GM21619 (cell line): ENCODE measurements around the gene SFMBT2.
"Not testable (repeated sequence)": the region's sequence is repeated elsewhere in the genome, so short reads cannot be mapped to it uniquely, and the experiment has no call there.

Experiments
- ATAC-seq: cut with Tn5 transposase; IDR thresholded peaks from one replicate; pipeline ENCODE4 v1.9.1; 2021; ENCODE audit not compliant: unreplicated experiment

Gene SFMBT2

DNA sequence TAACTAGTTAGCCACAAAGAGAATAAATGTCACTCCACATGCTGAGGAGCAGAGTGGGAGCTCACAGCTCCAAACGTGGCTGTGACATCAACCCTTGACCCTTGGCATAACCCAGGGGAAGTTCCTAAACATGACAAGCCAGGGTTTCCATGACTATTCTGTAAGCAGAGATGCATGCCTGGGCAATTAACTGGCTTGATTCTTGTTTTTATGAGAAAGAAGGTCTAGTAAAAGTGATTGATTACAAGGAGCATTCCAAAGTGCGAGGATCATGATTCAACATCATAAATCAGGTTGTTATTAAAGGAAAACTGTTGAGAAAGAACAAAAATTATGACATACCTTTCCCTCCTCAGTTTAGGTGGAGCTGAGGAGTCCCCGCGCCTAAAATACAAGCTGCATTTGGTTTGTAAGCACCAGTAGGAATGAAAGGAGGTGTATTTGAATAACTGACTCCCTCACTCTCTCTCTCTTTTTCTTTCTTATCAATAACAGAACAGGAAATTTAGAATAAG lies 108.4 kb downstream of the SFMBT2 start:
- no peak for ATAC-seq

DNA sequence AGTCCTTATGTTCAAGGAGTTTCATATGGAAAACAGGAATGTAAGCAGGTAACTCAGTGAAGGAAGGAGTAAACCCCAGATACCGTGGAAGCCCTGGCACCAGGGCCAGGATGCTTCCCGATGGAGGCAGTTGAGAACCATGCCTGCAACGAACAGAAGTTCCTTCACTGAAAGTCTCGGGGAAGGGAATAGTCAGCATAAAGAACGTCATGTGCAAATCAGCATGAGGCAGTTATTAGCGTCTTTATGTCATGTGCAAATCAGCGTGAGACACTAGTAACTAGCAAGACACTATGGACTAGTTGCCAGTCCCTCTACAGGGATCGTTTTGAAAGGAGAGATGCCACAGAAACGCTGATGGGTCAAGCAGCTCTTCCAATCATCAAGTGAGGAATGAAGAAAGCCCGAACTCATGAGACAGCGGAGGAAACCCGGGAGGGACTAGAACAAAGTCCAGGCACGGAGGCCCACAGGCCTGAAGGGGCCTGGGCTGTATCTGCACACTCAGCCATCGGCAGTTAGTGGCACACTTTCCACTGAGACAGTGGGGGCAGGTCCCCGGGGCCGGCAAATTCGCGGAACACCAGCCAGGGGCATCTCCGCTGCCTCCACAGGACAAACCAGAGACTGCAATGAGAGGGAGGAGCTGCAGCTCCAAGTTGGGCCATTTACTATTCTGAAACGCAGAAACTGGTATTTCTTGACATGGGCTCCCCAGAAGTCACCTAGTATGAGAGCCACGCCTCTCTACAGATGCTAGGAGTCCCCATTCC lies 109.6 kb downstream of the SFMBT2 start:
- no peak for ATAC-seq

DNA sequence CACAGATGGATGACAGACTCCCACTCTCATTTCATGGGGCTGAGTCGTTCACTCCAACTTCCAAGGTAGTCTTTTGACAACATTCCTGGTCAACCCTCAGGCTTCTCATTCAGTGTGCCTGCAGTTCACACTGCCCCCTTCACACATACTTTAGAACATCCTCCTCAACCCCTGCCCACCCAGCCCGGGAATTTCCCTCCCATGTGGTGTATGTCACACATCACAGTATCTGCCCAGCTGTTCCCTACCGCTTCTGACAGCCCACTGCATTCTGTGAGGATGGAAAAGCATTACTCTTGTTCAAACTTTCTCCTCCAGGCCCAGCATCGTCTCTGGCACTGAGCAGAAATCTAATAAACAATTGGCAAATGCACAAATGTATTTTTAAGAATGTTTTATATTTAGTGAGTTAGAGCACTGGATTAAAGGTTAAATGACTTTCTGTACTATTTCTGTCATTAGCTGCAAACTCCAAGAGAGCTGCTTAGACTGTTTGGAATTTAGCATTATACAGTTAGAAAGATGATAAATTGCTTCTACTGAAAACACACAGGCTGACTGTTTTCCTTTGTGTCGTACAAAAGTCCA lies 110.4 kb downstream of the SFMBT2 start:
- ATAC-seq: no peak

DNA sequence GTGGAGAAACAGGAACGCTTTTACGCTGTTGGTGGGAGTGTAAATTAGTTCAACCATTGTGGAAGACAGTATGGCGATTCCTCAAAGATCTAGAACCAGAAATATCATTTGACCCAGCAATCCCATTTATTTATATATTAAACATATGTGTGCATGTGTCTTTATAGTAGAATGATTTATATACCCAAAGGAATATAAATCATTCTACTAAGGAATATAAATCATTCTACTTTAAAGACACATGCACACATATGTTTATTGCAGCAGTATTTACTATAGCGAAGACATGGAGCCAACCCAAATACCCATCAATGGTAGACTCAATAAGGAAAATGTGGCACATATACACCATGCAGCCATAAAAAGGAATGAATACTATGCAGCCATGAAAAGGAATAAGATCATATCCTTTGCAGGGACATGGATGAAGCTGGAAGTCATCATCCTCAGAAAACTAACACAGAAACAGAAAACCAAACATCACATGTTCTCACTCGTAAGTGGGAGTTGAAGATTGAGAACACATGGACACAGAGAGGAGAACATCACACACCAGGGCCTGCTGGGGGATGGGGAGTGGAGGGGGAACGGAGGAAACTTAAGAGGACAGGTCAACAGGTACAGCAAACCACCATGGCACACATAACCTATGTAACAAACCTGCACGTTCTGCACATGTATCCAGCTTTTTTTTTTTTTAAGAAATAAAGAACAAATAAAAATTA lies 111.1 kb downstream of the SFMBT2 start:
- ATAC-seq: not testable (repeated sequence)

DNA sequence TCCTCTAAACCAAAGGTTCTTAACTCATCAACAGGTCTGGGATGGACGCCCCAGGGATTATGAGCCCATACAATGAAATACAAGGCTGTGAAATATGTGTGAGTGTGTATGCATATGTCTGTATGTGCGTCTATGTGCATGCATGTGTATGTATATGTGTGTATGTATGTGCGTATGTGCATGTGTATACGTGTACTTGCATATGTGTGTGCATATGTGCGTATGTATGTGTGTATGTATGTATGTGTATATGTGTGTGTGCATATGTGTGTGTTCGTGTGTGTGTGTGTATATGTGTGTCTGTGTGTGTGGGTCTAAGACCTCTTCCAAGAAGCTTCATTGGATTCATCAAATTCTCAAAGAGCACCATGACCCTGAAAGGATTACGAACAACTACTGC lies 112.3 kb downstream of the SFMBT2 start:
- no peak for ATAC-seq

DNA sequence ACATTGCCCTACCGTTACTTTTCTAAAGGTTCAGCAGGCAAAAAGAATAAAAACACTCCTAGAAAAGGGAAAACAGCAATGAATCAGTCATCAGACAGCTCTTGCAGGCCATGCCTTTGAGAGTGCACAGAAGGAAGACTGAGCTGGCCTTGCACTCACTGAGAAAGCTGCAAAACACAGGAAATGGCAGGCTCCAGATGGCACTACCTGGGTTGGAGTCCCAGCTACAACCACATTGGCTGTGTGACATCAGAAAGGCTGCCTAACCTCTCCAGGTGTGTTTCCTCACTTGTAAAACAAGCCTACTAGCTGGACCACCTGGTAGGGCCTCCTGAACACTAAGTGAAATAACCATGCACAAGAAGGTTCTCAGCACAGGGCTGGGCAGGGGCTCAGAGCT lies 113.7 kb downstream of the SFMBT2 start:
- ATAC-seq: no peak

DNA sequence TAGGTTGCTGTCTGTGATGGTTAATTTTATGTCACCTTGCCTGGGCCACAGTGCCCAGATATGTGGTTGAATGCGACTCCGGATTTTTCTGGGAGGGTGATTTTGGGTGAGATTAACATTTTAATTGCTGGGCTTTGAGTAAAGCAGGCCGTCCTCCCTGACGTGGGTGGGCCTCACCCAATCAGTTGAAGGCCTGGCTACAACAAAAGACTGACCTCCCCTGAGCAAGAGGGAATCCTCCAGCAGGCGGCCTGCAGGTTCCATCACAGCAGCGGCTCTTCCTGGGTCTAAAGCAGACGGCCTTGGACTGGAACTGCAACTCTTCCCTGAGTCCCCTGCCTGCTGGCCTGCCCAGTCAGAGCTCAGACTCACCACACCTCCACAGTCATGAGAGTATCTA lies 114.2 kb downstream of the SFMBT2 start:
- ATAC-seq: no peak

DNA sequence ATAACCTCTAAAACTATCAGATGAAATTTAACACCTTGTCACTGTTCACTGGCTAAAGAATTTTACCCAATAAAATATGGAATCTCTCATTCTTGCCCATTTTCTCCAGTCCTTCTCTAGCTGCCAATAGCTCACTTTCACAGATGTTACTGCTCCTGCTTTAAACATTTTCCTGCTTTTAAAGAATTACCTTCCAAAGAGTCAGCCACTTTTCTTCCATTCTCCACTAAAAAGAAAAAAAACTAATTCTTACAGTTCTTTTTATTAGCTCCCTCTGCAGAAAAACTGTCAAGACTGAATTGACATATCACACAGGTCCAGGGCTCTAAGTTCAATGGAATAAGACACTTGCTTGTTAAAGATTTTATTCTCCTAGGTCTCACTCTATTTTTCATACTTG lies 114.8 kb downstream of the SFMBT2 start:
- ATAC-seq: no peak

DNA sequence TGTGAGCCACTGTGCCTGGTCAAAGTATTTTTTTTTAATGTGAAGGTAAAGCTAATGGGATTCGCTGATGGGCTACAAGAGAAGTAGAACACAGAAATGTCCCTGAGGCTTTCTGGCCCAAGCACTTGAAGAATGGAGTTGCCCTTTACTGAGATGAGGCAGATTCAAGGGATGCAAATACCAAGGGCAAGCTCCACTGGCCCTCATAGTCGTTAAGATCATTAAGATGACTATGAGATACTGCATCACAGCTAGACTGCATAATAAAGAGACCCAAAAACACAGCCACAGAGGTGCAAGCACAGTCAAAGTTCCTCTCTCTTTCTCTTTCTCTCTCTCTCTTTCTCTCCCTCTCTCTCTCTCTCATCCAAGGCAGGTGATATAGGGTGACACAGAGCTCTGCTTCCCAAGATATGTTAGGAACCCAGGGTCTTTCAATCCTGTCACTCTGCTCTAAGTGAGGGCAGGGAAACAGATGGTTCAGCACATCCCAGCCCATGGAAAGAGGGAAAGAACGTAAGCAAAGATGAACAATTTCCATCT lies 117.4 kb downstream of the SFMBT2 start:
- no peak for ATAC-seq

DNA sequence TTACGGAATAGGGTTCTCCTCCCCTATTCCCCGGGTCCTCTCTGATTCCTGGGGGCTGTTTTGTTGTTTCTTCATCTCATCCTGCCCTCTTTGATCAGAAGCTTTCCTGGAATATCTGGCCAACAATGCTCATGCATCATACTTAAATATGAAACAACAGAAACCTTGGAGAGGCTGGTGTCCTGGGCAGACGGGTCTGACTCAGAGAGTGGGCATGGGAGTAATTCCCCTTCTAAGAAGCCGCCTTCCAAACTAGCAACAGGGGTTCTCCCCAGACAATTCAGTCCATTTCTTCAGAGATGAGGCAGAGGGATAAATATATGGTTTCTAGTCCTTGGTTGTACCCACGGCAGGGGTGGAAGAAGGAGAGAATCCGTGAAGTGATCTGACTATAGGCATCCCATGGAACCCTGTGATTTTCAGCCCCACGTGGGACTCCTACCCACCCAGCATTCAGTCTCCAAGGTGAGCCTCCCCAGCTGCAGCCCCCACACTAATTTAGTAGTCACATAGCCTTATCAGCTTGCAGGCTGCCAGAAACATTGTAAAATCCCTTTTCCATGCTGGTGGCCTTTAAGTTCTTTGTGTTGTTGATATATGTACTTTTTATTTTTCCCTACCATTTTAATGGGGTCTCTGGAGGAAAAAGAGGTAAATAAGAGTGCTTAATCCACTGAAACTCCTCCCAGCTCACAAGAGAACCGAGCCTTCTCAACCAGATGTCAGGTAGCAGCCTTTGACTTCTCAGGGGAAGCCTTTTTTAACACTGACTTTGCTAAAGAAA lies 119.2 kb downstream of the SFMBT2 start:
- ATAC-seq: no peak

DNA sequence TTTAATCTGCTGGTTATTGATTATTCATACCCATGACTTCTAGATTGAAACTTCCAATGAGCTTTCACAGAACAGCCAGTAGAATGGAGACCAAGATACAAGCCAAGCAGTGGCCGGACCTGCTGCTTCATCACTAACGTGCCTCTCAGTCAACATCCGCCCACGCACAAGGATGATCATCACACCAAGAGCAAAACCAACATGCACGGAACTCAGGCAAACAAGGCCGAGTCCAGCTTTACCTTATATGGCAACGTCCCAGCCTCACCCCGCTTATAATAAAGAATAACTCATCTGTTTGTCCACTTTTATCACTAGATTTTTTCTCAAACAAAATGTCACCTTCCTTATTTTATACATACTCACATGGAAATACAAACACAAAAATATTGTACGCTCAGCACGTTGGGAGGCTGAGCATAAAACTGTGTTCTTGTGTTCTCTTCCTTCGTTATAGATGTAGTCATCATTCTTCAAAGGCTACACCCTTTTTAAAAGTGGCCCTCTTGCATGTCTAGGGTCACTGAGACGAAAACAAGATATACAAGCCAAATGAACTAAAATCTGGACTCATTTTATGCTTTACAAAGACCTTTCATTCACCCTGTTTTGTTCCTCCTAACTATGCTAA lies 122.7 kb downstream of the SFMBT2 start:
- no peak for ATAC-seq

DNA sequence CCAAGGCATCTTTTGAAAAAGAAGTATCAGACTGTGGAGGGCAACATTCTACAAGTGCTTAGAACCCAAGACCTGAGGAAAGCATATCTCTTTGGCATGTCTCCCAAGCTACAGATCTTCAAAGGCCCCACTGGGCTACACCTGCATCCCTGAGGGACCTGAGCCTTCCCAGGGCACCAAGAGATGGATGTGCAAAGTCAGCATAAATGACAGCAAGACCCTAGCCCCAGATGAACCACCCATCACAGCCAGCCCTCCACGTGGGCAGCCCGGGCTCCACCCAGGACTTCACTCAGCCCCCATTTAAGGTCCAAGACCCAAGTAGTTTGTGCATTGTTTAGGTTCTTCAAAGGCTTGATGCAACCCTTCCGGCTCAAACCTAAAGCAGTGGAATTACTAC lies 123.5 kb downstream of the SFMBT2 start:
- ATAC-seq: no peak

DNA sequence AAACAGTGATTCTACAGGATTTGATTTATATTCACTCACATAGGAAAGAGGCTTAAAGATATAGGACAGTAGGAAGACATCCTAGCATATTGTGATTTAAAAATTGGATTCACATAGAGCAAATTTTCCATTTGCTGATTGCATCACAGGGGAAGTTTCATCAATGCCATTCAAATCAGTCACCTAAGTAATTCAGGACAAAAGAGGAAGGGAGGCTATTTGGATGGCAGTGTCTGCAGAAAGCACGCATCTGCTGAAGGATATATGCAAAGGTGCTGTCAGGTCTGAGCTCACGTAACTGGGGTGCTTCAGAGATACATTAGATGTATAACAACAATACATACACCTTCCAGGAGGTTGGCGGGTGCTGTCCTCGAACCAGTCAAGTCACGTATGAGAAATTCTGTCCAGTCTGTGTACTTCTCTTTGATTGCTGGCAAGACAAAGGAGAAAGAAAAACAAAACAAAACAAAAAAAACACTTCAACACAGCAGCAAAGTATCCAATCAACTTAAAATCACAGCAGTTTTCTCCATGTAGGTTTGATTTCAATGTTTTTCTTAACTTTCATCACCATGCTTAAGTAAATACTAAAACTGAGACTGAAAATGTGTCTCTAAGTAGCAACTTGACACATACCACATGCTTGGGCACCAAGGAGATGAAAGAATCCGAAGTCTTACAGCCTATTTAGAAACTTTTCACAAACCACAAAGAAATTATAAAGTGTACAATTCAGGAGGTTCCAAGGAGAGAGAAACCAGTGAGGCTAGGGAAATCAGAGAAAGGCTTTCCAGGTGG lies 125.1 kb downstream of the SFMBT2 start:
- ATAC-seq: no peak

DNA sequence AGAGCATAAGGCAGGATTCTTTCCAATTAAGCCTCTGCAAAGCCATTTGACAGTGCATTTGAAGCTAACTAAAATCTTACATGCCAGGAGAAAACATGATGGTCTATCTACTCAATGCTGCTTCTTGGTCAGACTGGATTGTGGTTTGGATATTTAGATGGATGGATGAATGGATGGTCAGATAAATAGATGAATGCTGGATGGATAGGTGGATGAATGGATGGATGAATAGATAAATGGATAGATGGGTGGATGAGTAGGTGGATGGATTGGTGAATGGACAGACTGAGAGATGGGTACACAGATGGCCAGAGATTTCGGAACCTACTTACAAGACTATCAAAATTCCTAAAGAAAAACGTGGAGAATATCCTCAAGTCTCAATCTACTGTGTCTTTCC lies 127.6 kb downstream of the SFMBT2 start:
- ATAC-seq: no peak

DNA sequence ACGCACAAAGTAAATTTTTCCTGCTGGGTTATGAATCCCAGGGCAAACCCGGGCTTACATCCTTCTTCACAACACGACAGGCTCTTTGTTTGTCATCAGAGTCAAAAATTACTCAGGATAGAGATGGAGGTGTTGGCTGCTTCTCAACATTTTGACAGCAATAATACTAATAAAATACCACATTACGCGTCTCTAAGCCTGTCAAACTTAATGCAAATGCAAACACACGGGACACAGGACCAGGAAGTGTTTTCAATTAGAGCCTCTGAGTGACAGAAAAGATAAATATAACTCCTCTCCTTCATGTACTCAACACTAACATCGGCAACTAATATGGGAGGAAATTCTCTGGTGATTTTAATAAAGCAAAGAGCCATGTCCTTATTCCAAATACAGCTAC lies 128.4 kb downstream of the SFMBT2 start:
- ATAC-seq: no peak

DNA sequence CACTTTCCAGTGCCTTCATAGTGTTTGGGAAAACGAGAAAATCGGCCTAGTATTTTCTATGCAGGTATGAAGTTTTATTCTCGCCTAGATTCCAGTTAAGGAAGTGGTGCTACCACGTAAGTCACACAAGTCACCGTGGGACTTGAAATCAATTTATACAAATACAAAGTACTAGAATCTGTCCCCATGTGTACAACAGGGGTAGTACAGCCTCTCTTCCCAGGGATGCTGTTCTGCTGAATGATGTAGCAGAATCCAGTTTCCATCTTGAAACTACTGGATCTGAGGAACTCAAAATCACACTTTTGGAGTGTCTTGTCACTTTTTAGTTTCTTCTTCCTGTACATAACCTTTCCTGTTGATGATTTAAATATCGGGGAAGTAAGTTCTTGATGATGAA lies 129.4 kb downstream of the SFMBT2 start:
- ATAC-seq: no peak

DNA sequence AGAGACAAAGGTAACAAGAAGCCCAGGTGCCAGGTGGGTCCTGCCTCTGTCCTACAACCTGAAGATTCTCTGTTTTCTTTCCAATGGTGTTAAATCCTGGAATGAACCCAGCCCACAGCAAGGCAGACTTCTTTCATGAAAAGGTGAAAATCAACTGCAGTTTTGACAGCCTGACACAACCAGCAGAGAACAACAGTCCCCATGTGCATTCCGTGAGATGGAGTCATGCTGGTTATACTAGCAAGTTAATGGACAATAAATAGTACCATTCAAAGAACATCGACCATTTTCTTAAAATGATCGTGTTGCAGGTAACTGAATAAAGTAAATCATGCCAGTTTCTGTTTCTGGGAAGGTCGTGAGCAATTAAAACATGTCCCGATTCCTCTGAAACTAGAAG lies 131.5 kb downstream of the SFMBT2 start:
- no peak for ATAC-seq

DNA sequence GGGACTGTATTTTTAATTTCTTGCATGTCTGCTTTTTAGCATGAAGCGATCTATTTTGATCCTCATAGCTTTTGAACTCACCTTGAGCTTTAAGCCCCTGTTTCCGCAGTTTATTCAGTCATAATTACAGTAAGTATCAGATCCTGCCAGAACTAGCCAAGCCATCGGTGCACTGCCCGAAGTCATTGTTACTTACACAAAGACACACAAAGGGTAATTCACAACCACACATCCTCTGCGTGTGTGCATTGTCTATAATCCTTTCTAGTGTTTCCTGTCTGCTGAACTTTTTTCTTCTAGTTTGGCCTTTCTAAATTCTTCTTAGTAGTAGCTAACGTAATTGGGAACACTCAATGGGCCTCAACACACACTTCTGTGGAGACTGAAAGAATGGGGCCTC lies 133.0 kb downstream of the SFMBT2 start:
- no peak for ATAC-seq

DNA sequence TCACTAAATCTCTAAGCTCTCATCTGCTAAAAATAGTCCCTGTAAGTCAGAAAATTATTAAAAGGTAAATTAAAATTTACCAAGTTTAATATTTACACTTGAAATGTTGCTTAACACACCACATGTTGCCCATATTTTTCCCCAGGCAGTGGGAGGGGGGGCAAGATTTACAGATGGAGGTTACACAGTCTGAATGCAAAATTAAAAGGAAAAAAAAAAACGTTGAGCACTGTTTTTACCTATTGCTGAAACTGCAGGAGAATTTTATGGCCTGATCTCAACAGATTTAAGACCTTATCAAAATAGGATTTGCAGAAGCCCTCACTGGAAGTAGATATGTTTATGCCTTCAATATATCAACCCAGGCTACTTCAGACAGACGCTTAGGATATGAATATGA lies 133.4 kb downstream of the SFMBT2 start:
- ATAC-seq: no peak
